ENCODE measurements around the gene PYM1. TPM values are rescaled to one million over a fixed set of nuclear protein-coding genes. Genes with fewer than 3 reads are reported as not detected.

PYM1 gene
- polyA plus RNA-seq, 1 donor from 2014 or later, result 49.3 TPM

- H2AFZ ChIP-seq (ENCODE audit: low read depth, low read length), result no peak overlapping the region
- TF ChIP-seq POLR2AphosphoS5 (IDR thresholded peaks at IDR 0.05) (no peak), MXI1 (conservative IDR thresholded peaks at IDR 0.05; ENCODE audit: poor library complexity, severe bottlenecking) (no peak), RAD21 (conservative IDR thresholded peaks at IDR 0.05) (no peak), SMC3 (conservative IDR thresholded peaks at IDR 0.05; ENCODE audit: poor library complexity) (no peak)
- no peaks in the 10 kb centered on the region for H3K9me2 ChIP-seq (ENCODE audit: insufficient read depth, low read length)
- H4K20me1 ChIP-seq (ENCODE audit: insufficient read depth), result no peaks in the 10 kb centered on the region
- no peak overlapping the region for H3K9ac ChIP-seq (ENCODE audit: low read length)
- H3K79me2 ChIP-seq (replicated peaks; ENCODE audit: insufficient read depth, low read length), result no peaks in the 10 kb centered on the region
- no peaks in the 10 kb centered on the region for H3K27me3 ChIP-seq (ENCODE audit: insufficient read depth, low read depth, low read length)
- no peak overlapping the region for H3K4me2 ChIP-seq (ENCODE audit: low read length)
- H3K9me3 ChIP-seq (ENCODE audit: low read length), result no peaks in the 10 kb centered on the region
- H3F3A ChIP-seq (ENCODE audit: insufficient read depth, low read length, poor library complexity, severe bottlenecking), result no peaks in the 10 kb centered on the region
- H3K36me3 ChIP-seq (ENCODE audit: insufficient read depth, low read length), result no peaks in the 10 kb centered on the region
- no peak overlapping the region for H3K27ac ChIP-seq (ENCODE audit: low read length)
- no peak overlapping the region for H3K4me3 ChIP-seq (ENCODE audit: low read length)
Measured at GRCh38 chr12:55891310-55891709, 36.4 kb downstream of the PYM1 start.

- H2AFZ ChIP-seq (ENCODE audit: low read depth, low read length), result no peak overlapping the region
- no peak overlapping the region for H3K9ac ChIP-seq (ENCODE audit: low read length)
- H3K4me2 ChIP-seq (ENCODE audit: low read length), result no peak overlapping the region
- H3K4me3 ChIP-seq (ENCODE audit: low read length), result no peak overlapping the region
- no peak overlapping the region for H3K27ac ChIP-seq (ENCODE audit: low read length)
- H3K9me3 ChIP-seq (ENCODE audit: low read length), result no peaks in the 10 kb centered on the region
- H3K27me3 ChIP-seq (ENCODE audit: insufficient read depth, low read depth, low read length), result no peaks in the 10 kb centered on the region
- no peak for TF ChIP-seq EP300 (conservative IDR thresholded peaks at IDR 0.05; ENCODE audit: poor library complexity, severe bottlenecking)
- no peak for TF ChIP-seq RAD21 (conservative IDR thresholded peaks at IDR 0.05)
- no peak for TF ChIP-seq MXI1 (conservative IDR thresholded peaks at IDR 0.05; ENCODE audit: poor library complexity, severe bottlenecking)
- TF ChIP-seq EZH2 (IDR thresholded peaks at IDR 0.05; ENCODE audit: borderline replicate concordance, insufficient read depth, low read length, poor library complexity, severe bottlenecking), result no peak
- no peak for TF ChIP-seq CTCF (IDR thresholded peaks at IDR 0.05; ENCODE audit: poor library complexity, severe bottlenecking)
- no peak for TF ChIP-seq REST (IDR thresholded peaks at IDR 0.05; ENCODE audit: borderline replicate concordance)
- TF ChIP-seq POLR2AphosphoS5 (IDR thresholded peaks at IDR 0.05), result no peak
- no peak for TF ChIP-seq TAF1 (IDR thresholded peaks at IDR 0.05; ENCODE audit: low read depth)
- TF ChIP-seq SMC3 (conservative IDR thresholded peaks at IDR 0.05; ENCODE audit: poor library complexity), result no peak
- H3K9me2 ChIP-seq (ENCODE audit: insufficient read depth, low read length), result no peaks in the 10 kb centered on the region
- H3K36me3 ChIP-seq (ENCODE audit: insufficient read depth, low read length), result no peaks in the 10 kb centered on the region
- no peaks in the 10 kb centered on the region for H3K79me2 ChIP-seq (replicated peaks; ENCODE audit: insufficient read depth, low read length)
- H4K20me1 ChIP-seq (ENCODE audit: insufficient read depth), result no peaks in the 10 kb centered on the region
- no peaks in the 10 kb centered on the region for H3F3A ChIP-seq (ENCODE audit: insufficient read depth, low read length, poor library complexity, severe bottlenecking)
Measured at GRCh38 chr12:55885113-55885512, 42.6 kb downstream of the PYM1 start.

- no peak overlapping the region for H3K27ac ChIP-seq (ENCODE audit: low read length)
- H4K20me1 ChIP-seq (ENCODE audit: insufficient read depth), result no peaks in the 10 kb centered on the region
- no peaks in the 10 kb centered on the region for H3F3A ChIP-seq (ENCODE audit: insufficient read depth, low read length, poor library complexity, severe bottlenecking)
- no peaks in the 10 kb centered on the region for H3K79me2 ChIP-seq (replicated peaks; ENCODE audit: insufficient read depth, low read length)
- no peak overlapping the region for H3K4me3 ChIP-seq (ENCODE audit: low read length)
- TF ChIP-seq EP300 (conservative IDR thresholded peaks at IDR 0.05; ENCODE audit: poor library complexity, severe bottlenecking) (no peak), MXI1 (conservative IDR thresholded peaks at IDR 0.05; ENCODE audit: poor library complexity, severe bottlenecking) (no peak), CTCF (IDR thresholded peaks at IDR 0.05; ENCODE audit: poor library complexity, severe bottlenecking) (no peak), EZH2 (IDR thresholded peaks at IDR 0.05; ENCODE audit: borderline replicate concordance, insufficient read depth, low read length, poor library complexity, severe bottlenecking) (no peak), TAF1 (IDR thresholded peaks at IDR 0.05; ENCODE audit: low read depth) (no peak), POLR2AphosphoS5 (IDR thresholded peaks at IDR 0.05) (no peak)
- no peaks in the 10 kb centered on the region for H3K9me2 ChIP-seq (ENCODE audit: insufficient read depth, low read length)
- no peak overlapping the region for H2AFZ ChIP-seq (ENCODE audit: low read depth, low read length)
- H3K27me3 ChIP-seq (ENCODE audit: insufficient read depth, low read depth, low read length), result no peaks in the 10 kb centered on the region
- no peaks in the 10 kb centered on the region for H3K9me3 ChIP-seq (ENCODE audit: low read length)
- no peak overlapping the region for H3K4me2 ChIP-seq (ENCODE audit: low read length)
- no peak overlapping the region for H3K9ac ChIP-seq (ENCODE audit: low read length)
- no peaks in the 10 kb centered on the region for H3K36me3 ChIP-seq (ENCODE audit: insufficient read depth, low read length)
Measured at GRCh38 chr12:55877824-55878223, 49.9 kb downstream of the PYM1 start.
